IgD-negative memory B cell (primary cell): ENCODE measurements around the gene WDFY3. TPM values are rescaled to one million over a fixed set of nuclear protein-coding genes. Genes with fewer than 3 reads are reported as not detected.

Experiments used
- H3K27ac Mint-ChIP-seq, 3 donors: one replicate each; pipeline ENCODE4 v1.8.0; 2020 to 2022; ENCODE audit warnings: mild to moderate bottlenecking in 3 of 3, mixed read lengths in 3 of 3, moderate library complexity in 1 of 3
- H3K27me3 Mint-ChIP-seq: one replicate; pipeline ENCODE4 v1.8.0; 2021; ENCODE audit warnings: mixed read lengths
- H3K36me3 Mint-ChIP-seq: one replicate; pipeline ENCODE4 v1.8.0; 2020; ENCODE audit warnings: mild to moderate bottlenecking, mixed read lengths
- H3K4me1 Mint-ChIP-seq, 3 donors: one replicate each; pipeline ENCODE4 v1.8.0; 2020 to 2022; ENCODE audit warnings: mixed read lengths in 3 of 3, mild to moderate bottlenecking in 1 of 3
- H3K4me3 Mint-ChIP-seq, 4 donors: one replicate each; pipeline ENCODE4 v1.8.0; 2020 to 2022; ENCODE audit warnings: mild to moderate bottlenecking in 4 of 4, mixed read lengths in 4 of 4, moderate library complexity in 3 of 4
- H3K9me3 Mint-ChIP-seq, 3 donors: one replicate each; pipeline ENCODE4 v1.8.0; 2020 to 2021; ENCODE audit warnings: mixed read lengths in 3 of 3, mild to moderate bottlenecking in 1 of 3
- polyA plus RNA-seq: library from polyadenylated mRNA; unstranded; fragments of 300-500 nt; fragmentation: Illumina TruSeq; gene quantifications from one replicate; pipeline ENCODE4 v1.2.3, GENCODE V29; 2021

The WDFY3 gene
- polyA plus RNA-seq, 1 donor from 2014 or later, result not detected

GRCh38 chr4:84622959-84623358 lies 343.5 kb downstream of the WDFY3 start:
- no peaks in the 10 kb centered on the region for H3K27me3 Mint-ChIP-seq
- no peak overlapping the region for H3K27ac Mint-ChIP-seq
- peaks cover 2% of the 10 kb centered on the region for H3K36me3 Mint-ChIP-seq
- H3K4me1 Mint-ChIP-seq, result peaks cover 0 to 5% (median 4%) of the 10 kb centered on the region in 3 donors
- peaks cover 0 to 3% (median 0%) of the 10 kb centered on the region in 3 donors for H3K9me3 Mint-ChIP-seq
- no peak overlapping the region for H3K4me3 Mint-ChIP-seq
